Stimulated activated CD8-positive, alpha-beta memory T cell treated with anti-CD3 and anti-CD28 coated beads, Interleukin-7, amount 100 ng/mL, for 1 hour (primary cell): ENCODE measurements around the gene EFCAB13.
"Not testable (repeated sequence)": the region's sequence is repeated elsewhere in the genome, so short reads cannot be mapped to it uniquely, and the experiment has no call there.

Experiments used
- DNase-seq, 2 donors: peaks; one replicate each; pipeline ENCODE4 v3.0.0-alpha.2; 2020; ENCODE audit warnings: low read depth in 2 of 2

Gene EFCAB13

GRCh38 chr17:47324224-47325020 is 667 bp downstream of the EFCAB13 start:
- peak in 1 of 2 donors; percentile 5 for DNase-seq

DNA sequence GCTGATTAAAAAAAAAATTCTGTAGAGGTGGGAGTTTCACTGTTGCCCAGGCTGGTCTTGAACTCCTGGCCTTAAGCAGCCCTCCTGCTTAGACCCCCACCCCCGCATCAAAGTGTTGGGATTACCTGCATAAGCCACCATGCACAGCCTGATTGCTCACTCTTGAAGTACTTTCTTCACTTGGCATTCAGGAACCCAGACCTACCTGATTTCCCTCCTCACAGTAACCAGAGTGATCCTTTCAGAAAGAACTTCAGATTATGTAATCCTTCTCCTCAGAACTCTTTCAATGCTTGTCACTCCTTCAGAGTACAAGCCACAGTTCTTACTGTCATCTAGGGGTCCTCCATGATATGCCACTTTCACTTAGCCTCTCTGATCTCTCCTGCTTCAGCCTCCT is 1.4 kb downstream of the EFCAB13 start:
- DNase-seq, result no peak

DNA sequence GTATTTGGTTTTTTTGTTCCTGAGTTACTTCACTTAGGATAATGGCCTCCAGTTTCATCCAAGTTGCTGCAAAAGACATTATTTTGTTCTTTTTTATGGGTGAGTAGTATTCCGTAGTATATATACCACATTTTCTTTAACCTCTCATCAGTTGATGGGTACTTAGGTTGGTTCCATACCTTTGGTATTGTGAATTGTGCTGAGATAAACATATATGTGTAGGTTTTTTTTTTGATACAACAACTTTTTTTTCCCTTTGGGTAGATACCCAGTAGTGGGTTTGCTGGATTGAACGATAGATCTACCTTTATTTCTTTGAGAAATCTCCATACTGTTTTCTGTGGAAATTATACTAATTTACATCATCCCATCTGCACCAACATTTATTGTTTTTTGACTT is 6.8 kb downstream of the EFCAB13 start:
- no peak for DNase-seq

- no peak for DNase-seq
These were observed 8.5 kb downstream of the EFCAB13 start for GRCh38 chr17:47332287-47332686.

DNA sequence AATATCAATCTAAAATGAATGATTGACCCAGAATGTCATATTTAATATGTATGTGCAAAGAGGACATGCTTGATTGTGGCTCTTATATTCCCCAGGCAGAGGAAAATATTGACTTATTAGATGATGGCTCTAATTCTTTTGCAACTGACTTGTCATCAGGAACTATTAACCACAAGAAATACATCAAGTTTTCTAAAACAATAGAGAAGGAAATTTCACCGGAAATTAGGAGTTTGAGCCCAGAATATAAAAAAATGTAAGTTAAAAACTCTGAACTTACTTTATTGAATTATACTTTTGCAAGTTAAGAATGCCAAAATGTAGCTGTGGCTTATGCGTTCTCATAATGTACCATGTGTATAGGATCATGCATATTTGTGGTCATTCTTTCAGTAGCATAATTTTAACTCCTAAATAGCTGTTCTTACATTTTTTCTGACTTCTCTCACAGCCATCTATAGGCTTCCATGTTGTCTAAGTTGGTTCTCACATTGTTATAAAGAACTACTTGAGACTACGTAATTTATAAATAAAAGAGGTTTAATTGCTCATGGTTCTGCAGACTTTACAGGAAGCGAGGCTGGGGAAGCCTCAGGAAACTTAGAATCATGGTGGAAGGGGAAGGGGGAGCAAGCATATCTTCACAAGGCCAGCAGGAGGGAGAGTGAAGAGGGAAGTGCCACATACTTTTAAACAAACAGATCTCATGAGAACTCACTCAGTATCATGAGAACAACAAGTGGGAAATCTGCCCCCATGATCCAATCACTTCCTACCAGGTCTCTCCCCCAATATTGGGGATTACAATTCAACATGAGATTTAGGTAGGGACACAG is 11.6 kb downstream of the EFCAB13 start:
- no peak for DNase-seq

GRCh38 chr17:47338026-47338425 is 14.3 kb downstream of the EFCAB13 start:
- DNase-seq, result no peak

DNA sequence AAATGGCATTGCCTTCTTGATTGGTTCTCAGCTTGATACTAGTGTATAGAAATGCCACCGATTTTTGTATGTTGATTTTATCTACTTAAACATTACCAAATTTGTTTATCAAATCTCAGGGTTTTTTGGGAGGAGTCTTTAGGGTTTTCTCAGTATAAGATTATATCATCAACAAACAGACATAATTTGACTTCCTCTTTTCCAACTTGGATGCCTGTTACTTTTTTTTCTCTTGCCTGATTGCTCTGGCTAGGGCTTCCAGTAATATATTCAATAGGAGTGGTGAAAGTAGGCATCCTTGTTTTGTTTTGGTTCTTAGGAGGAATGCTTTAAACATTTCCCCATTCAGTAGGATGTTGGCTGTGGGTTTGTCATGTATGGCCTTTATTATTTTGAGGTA is 29.1 kb downstream of the EFCAB13 start:
- DNase-seq, result no peak

GRCh38 chr17:47358652-47359051 is 34.9 kb downstream of the EFCAB13 start:
- DNase-seq, result no peak

DNA sequence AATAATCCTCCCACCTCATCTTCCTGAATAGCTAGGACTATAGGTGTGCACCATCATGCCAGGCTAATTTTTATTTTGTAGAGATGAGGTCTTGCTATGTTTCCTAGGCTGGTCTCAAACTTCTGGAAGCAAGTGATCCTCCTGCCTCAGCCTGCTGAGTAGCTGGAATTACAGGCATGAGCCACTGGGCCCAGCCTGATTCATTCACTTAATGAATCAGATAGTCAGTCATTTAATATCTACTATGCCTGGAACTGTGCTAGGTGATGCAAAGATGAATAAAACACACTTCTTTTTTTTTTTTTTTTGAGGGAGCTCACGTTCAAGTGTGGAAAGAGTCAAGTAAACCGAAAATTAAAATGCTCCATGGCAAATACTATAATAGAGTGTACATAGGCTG is 39.4 kb downstream of the EFCAB13 start:
- no peak for DNase-seq

DNA sequence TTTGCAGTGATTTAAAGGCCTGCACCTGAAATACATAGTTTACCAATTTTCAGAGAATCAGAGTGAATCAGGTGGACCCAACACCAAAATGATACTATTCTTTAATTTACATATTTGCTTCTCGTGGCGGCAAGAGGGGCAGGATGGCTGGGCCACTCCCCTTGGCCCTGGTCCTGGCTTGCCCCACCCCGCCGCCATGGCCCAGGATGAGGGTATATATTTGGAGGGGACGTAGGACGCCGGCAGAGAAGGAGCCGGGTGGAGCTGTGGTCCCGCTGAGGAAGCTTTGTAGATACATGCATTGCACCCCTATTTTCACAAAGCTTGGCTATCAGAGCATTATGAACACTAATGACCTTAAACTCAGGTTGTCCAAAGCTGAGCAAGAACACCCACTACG is 43.5 kb downstream of the EFCAB13 start:
- DNase-seq, result no peak

DNA sequence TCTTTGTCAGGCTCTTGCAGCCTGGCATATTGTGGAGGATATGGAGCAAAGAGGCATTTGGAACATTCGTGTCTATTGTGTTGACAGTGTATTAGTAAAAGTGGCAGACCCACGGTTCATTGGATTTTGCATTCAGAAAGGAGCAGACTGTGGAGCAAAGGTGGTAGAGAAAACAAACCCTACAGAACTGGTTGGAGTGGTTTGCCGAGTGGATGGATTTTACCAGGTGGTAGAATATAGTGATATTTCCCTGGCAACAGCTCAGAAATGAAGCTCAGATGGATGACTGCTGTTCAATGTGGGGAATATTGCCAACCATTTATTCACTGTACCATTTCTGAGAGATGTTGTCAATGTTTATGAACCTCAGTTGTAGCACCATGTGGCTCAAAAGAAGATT is 44.5 kb downstream of the EFCAB13 start:
- DNase-seq, result no peak

- DNase-seq, result not testable (repeated sequence)
These were observed 47.1 kb downstream of the EFCAB13 start for GRCh38 chr17:47370899-47371298.

GRCh38 chr17:47373002-47373401 is 49.2 kb downstream of the EFCAB13 start:
- DNase-seq, result no peak

GRCh38 chr17:47376247-47376646 is 52.5 kb downstream of the EFCAB13 start:
- DNase-seq, result no peak

- DNase-seq, result no peak
These were observed 65.1 kb downstream of the EFCAB13 start for GRCh38 chr17:47388825-47389224.

- not testable (repeated sequence) for DNase-seq
These were observed 73.9 kb downstream of the EFCAB13 start for GRCh38 chr17:47397532-47398128.

DNA sequence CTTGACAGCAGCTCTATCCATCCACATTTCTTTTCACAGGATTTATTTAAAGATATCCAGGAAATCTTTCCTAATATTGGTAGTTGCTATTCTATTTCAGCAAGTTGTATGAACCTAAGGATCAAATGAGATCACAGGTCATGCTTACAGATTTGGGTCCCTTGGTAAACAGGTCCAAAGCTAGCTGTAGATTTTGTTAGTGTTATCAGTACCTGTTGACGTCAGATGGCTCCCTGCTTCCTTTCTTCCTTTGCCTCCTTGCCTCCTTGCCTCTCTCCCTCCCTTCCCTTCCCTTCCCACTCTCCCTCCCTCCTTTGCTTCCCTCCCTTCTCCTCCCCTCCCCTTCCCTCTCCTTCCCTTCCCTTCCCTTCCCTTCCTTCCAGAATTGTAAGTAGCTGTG is 76.6 kb downstream of the EFCAB13 start:
- DNase-seq, result no peak

GRCh38 chr17:47401100-47401499 is 77.3 kb downstream of the EFCAB13 start:
- no peak for DNase-seq

DNA sequence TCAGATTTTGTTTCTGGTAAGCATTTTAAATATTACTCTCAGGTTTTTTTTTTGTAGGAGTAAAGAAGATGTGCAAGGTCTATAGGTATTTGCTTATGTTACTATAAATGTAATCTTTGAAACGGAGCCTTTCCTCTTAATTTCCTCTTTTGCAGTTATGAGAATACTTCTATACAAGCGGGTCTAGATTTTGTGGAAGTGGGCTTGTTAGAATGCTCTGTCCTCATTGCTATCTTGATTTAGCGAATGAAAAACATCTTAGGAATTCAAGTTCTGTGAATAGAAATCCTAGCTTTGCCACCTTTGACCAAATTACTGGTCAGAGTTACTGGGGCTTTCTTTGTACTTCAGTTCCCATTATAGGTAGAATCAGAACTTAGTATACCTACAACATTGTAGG is 80.3 kb downstream of the EFCAB13 start:
- no peak for DNase-seq

DNA sequence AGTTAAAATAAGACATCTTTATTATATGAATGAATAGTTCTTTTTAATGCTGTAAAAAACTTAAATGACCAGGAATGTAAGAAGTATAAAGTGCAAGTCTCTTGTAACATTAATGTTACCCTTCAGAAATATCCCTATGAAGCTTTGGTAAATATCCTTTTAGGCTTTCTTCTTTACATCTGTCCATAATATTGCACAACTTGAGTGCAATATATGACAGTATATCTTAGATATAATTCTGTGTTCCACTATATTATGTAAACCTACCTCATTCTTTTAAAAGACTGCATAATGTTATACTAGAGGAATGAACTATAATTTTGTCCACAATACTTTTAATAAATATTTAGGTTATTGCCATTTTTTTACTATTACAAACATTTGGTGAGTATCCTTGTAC is 81.1 kb downstream of the EFCAB13 start:
- no peak for DNase-seq

- no peak for DNase-seq
These were observed 90.1 kb downstream of the EFCAB13 start for GRCh38 chr17:47413872-47414271.

DNA sequence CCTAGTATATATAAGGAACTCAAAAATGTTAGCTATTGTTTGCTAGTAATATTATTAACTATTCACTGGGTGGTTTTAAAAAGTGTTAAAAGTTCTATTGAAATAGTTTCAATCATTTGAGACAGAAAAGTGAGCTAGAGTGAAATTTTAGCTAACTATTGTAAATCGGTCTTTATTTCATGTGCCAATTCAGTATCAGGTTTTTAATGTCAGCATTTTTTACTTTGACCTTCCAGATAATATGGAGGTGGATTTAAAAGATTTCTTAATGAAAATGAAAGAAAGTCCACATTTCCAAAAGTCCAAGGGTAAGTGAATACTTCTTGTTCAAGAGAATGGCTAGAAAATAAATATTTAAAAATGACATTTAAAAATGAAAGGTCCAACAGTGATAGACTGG is 90.9 kb downstream of the EFCAB13 start:
- no peak for DNase-seq
